Kidney tubule cell (primary cell): ENCODE data around the gene WT1.
"Not testable (repeated sequence)": the region's sequence is repeated elsewhere in the genome, so short reads cannot be mapped to it uniquely, and the experiment has no call there.

Experiments
- DNase-seq: peaks from one replicate; pipeline ENCODE4 v3.0.0-alpha.2; 2018; ENCODE audit warnings: low spot score

The WT1 gene

DNA sequence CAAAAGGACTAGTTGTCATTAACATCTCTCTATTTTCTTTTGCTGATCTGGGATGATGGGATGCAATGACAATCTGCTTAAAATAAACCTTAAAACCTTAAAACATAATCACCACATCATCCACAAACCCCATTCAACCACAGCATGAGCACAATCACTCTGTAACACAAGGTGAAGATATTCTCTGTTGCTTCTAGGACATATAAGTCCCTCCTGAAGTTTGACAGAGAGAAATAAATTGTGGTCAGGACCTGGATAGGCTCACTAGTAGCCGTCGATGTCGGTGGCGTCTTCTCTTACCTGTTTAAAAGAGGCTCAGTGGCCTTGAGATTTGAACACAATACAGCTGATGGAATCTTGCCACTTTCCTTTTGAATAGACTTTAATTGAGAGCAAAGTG is 47.9 kb downstream of the WT1 start:
- DNase-seq = no peak

DNA sequence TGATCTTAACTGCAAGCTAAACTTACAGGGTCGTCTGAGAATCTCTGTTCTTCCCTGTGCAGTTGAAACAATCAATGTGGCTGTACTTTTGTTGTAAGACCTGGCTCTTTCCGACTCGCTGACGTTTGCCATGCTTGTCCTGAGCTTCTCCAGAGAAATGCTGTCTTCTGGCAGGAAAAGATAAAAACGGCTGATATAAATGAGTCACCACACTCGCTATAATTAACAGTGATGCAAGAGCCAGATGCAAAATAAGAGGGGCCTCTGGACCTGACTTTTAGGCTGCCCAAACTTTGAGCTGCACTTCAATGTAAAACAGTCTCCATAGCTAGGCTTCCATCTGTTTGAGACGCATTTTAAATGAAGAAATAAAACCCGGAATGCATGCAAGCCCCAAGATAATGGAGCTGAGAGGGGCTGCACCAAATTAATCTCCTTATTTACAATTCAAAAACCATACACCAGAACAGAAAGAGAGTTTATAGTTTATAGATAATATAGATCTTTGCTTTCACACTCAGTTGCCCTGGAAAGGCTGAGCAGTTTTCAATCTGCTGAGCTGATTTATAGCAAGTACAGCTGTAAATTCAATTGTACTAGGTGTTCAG is 48.5 kb downstream of the WT1 start:
- no peak for DNase-seq

DNA sequence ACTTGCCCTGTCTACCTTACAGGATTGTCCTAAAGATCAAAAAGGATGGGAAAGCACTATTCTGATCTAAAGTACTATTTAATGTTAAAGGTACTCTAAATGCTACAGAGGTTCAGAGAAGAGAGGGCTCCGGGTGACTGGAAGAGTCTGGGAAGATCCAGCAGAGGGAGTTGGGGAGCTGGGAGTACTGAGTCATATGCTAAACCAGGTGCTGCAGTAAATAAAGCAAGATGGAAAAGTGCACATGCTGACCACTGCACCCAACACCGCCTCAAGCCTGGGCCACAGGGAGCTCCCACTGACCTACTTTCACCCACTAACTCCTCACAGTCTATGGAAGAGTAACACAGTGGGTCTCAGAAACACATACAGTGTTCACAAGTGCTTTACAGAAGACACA is 49.3 kb downstream of the WT1 start:
- peak; percentile 46 for DNase-seq

DNA sequence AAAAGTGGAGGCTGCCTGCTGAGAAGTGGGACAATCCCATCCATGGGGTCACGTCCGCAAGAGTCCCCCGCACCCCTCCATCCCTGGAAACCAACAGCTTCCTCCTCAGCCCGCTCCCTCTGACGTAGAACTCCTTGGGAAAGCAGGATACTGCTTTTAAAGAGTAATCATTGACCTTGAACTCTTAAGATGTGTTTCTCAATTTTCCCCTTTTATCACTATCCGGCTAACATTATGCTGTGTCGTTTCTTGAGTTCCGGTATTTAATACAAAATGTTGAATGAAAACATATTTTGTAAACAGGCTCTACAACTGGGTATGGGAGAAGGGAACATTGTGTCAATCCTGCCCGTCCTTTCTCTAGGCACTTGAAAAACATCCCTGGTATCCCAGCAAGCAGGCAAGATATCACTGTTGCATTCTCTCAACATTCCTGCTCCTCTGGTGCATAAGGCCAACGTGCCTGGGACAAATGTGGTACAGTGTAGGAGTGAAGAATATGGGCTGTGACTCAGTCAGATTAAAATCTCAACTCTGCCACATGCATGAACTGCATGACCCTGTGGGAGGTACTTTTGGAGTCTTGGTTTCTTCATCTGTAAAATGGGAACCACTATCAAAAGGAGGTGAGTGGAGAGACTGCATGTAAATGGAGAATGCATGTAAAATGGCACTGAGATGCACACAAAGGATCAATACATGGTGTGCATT is 52.8 kb downstream of the WT1 start:
- peak; percentile 65 for DNase-seq

DNA sequence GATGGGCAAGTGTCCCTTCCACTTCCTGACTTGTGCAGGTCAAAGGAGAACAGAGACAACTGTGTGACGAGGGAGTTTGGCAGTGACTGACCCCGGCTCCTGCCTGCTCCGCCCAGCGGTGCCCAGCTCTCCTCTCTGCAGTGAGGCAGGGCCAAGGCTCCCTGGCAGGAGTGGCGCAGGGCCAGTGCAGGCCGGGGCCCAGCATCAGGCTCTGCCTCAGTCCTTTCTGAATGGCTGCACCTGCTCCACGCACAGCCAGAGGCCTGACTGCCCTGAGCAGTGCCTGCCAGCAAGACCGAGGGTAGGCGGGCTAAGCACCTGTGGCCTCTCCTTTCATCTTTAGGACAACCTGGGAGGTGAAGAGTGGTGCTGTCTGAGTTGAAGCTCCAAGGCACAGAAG is 54.2 kb downstream of the WT1 start:
- no peak for DNase-seq

DNA sequence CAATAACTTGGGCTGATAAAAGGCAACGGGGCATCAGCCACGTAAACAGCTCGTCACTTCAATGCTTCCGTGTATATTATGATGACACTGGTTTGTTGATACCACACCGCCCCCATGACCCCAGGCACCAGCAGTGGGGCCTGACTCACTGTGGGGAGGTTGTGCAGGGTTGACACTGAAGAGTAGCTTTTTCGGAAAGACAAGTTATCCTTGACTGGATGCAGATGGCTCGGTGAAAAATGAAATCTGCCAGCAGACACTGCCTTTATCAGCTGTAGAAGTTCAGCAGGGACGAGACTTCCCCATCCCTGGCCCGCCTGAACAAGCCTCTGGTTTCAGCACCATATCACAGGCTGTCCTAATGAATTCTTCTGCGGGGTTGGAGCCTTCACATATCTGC is 55.6 kb downstream of the WT1 start:
- no peak for DNase-seq

DNA sequence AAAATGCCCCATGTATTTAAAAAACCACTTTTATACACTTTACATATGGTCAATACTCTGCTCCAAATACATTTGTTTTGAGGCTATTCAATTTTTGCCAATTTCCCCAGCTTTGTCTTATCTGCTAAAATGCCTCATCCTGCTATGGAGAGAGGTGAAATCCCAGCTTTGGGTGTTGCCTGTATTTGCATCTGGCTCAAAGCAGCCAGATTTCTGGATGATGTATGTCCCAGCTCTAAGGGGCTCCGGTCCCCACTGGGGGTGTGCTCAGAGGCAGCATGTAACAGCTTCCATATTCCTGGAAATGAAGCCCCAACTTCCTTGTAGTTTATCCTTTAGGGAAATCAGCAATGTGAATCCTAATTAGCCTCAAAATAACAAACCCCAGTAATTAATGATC is 59.5 kb downstream of the WT1 start:
- DNase-seq = no peak

DNA sequence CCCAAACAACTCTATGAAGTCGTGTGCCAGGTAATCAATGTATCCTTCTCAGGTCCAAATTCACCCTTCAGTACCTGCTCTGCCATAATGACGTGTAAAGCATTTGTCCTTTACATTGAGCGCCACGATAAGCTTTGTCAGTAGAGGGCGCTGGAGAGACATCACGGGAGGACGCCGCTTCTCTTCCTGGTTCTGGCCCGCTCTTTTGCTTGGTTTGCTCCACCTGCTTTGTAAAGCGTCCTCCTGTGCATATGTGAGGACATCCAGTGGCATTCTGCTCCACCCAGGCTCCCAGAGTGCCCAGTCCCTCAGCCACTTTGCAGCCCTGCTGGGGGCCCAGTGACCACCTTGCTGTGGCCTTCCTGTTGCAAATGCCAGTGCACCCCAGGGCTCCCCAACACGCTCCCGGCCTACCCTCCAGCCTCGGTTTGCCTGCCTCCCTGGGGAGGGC is 61.1 kb downstream of the WT1 start:
- no peak for DNase-seq

DNA sequence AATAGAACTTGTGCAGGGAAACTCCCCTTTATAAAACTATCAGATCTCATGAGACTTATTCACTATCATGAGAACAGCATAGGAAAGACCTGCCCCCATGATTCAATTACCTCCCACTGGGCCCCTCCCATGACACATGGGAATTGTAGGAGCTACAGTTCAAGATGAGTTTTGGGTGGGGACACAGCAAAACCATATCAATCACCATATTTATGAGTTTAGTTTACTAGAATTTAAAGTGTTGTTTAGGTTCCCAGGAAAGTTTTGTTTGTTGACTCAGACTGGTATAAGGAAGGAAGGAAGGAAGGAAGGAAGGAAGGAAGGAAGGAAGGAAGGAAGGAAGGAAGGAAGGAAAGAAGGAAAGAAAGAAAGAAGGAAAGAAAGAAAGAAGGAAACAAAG is 65.4 kb downstream of the WT1 start:
- not testable (repeated sequence) for DNase-seq

DNA sequence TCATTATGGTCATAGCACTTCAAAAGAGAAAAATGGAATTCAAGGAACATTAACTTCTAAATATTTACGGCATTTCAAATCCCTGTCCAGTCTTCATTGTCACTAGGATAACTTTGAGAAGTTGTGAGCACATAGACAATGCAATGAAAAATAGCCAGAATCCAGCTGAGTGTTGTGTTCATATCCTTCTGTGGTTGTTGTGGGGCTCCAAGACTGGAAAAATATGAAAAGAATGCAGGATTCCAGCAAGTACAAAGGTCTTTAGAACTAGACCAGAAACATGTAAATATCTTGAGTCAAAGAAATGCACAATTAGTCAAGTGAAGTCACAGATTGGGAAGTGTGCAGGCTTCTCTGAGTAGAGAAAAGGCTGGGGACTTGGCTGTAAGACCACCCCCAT is 68.7 kb downstream of the WT1 start:
- DNase-seq = peak; percentile 64

DNA sequence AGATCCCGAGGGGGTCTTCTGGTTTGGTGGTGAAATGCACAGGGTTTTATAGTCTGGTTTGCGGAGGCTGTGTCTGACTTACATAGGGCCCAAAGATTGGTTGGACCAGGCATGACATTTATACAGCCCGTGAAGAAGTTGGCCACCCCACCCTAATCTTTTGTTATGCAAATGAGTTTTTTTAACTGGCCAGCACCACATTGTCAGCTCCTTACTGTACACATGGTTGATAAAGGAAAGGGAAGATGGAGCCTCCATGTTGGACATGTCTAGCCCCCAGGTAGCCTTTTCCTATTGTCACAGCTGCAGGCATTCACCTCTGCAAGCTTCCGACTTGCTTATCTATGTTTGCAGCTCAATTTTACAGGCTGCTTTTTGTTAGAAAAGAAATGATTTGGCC is 70.1 kb downstream of the WT1 start:
- no peak for DNase-seq

DNA sequence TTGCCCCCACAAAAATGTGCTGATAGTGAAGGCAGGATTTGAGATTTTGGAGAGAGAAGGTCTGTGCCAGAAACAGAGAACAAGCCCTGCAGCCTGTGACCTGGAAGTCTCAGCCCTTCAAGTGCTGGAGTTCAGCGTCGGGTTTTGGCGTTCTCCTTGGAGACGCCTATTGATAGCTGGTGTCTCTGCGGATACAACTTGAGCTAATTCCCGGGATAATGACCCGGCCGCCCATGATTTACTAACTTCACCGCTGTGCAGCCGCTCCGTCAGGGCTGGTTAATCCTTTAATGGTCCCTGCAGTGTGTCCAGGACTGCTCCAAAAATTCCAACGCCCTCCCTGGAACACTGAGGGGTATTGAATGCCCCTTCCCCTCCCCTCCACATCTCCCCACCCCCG is 76.6 kb downstream of the WT1 start:
- DNase-seq = no peak

DNA sequence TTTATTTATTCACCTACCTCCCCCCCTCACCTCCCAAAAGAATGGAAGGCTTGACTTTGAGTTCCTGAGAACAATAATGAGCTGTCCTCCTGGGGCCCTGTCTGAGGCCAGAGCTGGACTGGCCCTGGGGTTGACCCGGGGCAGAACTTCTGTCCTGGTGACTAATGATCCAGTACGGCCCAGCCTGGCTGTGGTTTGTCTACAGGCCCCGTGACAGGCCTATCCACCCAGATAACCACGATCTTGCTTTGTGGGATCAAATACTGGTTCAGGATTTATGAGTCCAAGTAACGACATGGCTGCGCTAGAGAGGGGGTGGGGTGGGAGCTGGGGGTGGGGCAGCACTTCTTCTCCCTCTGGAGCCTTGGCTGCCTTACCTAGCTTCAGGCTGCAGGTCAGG is 81.5 kb downstream of the WT1 start:
- peak; percentile 12 for DNase-seq

DNA sequence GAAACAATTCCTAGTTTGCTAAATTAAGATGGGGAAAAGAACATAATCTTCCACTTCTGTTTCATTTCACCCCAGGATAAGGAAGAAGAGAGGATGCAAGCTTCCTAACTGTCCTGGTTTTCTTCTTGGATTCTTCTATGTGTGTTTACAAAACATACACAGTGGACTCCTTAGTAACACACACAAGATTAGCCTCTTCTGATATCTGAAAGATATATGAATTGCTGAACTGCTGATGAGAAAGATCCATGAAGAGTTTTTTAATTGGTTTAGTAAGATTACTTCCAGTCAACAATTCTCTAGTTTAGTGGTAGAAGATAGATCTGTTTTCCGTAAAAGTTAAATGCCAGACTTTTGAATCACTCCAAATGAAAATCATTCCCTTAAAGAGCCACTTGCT is 86.8 kb downstream of the WT1 start:
- no peak for DNase-seq

DNA sequence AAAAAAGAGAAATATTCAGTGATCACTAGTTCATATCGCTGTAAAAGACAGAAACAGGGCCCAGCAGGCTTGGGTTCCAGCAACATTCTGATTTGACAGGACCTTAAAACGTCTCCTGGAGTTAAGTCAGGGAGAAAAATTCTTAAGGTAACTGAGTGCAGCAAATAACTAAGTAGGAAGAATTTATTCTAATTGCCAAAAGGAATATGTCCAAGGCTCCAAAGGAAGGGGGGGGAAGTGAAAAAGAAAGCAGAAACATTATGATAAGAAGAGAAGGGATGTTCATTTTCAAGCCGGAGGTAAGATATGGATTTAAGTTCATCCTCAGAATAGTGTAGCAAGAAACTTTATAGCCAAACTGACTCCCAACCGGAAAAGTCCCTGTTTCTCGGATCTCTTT is 90.4 kb downstream of the WT1 start:
- no peak for DNase-seq

DNA sequence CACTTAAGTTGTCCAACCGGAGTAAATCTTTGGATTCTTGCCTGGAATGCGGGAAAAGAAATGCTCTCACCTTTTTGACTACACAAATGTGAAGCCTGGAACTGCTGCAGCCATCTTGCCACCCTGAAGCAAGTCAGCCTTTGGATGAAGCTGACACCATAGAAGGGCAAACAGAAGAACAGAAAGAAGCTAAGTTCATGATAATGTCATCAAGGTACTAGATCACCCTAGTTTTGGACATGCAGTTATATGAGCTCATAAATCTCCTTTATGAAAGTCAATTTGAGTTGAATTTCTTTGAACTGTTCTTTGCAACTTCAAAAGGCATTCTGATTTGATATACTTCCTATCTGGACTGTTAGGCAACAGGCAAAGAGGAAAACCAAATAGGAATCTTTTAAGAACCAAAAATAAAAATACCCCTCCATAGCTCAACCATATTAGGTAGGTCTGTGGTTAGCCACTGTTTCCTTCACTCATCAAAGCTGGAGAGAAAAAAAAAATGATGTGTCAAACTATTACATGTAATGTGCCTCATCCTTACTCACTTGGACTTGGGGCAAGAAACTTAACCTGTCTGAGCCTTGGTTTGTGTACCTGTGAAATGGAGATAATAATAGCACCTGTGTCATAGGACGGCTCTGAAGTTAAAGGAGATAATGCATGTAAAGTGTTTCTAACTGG is 91.9 kb downstream of the WT1 start:
- DNase-seq = no peak

DNA sequence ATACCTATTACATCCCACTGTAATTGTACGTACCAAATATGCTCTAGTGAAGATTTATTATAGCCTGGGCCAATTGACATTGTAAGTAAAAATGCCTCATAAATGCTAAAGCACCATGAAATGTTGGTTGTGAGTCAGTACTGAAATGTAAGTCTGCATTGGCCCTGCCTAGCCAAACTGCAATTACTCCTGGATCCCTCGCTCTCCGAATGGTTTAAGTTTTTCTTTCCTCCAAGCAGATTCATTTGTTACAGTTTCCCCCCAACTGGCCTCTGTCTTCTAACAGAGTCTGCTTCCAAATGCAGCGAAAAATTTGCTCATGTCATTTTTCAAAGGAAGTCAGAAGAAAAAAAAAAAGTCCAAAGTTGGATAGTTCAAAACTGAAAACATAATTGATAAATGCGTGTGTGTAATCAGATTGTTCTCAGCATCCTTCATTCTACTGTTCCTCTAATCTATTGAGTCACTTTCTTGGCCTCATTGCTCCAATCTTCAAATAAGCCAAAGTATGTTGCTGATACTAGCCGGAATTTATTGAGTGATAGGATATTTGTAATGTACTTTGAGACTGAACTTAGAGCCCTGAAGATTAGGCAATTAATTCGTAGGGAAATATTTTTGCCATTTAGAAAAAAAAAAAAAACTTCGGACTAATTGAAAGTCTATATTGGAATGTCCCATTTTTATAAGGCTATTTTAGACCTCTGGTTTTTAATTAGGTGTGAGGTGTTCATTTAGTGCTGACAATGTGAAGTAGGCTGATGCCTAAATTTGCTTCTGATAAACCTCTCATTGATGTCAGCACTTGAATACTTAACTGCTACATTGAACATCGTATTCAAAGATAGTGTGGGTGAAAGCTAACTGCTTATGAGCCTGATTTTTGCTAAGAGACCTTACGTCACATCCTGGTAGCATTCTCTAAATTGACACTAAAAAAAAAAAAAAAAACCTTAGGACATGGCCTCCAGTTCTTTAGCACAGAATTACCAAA is 93.4 kb downstream of the WT1 start:
- DNase-seq = no peak

DNA sequence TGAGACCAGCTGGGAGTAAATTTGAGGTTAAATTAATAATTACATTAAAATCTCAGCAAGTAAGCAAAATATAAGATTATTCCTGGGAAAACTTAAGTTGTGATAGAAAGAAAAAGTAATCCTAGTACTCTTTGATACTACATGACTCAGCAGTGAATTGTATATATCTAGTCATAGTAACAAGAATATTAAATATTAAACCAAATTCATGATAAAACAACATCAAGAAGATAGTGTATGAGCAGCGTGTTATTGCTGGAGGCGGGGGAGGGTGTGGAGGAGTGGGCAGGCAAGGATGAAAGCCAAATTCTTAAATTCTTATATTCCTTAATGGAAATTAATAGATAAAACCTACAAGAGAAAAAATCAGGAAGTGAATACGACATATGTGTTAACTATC is 95.2 kb downstream of the WT1 start:
- DNase-seq = no peak
